ENCODE measurements around the gene S1PR4.

The S1PR4 gene

GRCh38 chr19:3140667-3141038, 37.9 kb upstream of the S1PR4 start:
- Histone ChIP-seq H3K9ac (ENCODE audit: low read length) (no peak overlapping the region), H3K27me3 (replicated peaks; ENCODE audit: insufficient read depth, low read length) (peaks cover 79% of the 10 kb centered on the region), H3K4me3 (ENCODE audit: low read length) (no peak overlapping the region), H3K27ac (ENCODE audit: low read length) (no peak overlapping the region), H3K79me2 (ENCODE audit: low read length) (no peaks in the 10 kb centered on the region), H3F3A (ENCODE audit: insufficient read depth, low read length) (no peaks in the 10 kb centered on the region), H3K36me3 (replicated peaks; ENCODE audit: insufficient read depth, low read length) (no peaks in the 10 kb centered on the region), H3K9me2 (replicated peaks; ENCODE audit: insufficient read depth, low read length) (no peaks in the 10 kb centered on the region), H3K4me1 (ENCODE audit: low read length) (no peaks in the 10 kb centered on the region), H3K4me2 (ENCODE audit: low read depth, low read length) (no peak overlapping the region), H2AFZ (ENCODE audit: low read length) (no peak overlapping the region), H3K9me3 (replicated peaks; ENCODE audit: insufficient read depth, low read length) (no peaks in the 10 kb centered on the region), H4K20me1 (ENCODE audit: insufficient read depth, low read length) (no peaks in the 10 kb centered on the region)
- no peak for DNase-seq
- TF ChIP-seq EZH2 (optimal IDR thresholded peaks at IDR 0.05; ENCODE audit: low read depth, low read length) = no peak
- TF ChIP-seq, protein P1, sequence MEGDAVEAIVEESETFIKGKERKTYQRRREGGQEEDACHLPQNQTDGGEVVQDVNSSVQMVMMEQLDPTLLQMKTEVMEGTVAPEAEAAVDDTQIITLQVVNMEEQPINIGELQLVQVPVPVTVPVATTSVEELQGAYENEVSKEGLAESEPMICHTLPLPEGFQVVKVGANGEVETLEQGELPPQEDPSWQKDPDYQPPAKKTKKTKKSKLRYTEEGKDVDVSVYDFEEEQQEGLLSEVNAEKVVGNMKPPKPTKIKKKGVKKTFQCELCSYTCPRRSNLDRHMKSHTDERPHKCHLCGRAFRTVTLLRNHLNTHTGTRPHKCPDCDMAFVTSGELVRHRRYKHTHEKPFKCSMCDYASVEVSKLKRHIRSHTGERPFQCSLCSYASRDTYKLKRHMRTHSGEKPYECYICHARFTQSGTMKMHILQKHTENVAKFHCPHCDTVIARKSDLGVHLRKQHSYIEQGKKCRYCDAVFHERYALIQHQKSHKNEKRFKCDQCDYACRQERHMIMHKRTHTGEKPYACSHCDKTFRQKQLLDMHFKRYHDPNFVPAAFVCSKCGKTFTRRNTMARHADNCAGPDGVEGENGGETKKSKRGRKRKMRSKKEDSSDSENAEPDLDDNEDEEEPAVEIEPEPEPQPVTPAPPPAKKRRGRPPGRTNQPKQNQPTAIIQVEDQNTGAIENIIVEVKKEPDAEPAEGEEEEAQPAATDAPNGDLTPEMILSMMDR (IDR thresholded peaks at IDR 0.05; ENCODE audit: low read length) = no peak
- no peak for TF ChIP-seq EZH2phosphoT487 (IDR thresholded peaks at IDR 0.05; ENCODE audit: low read length)

GRCh38 chr19:3142292-3142670, 36.3 kb upstream of the S1PR4 start:
- no peak overlapping the region for H2AFZ ChIP-seq (ENCODE audit: low read length)
- H4K20me1 ChIP-seq (ENCODE audit: insufficient read depth, low read length) = no peaks in the 10 kb centered on the region
- H3K9ac ChIP-seq (ENCODE audit: low read length) = no peak overlapping the region
- H3K36me3 ChIP-seq (replicated peaks; ENCODE audit: insufficient read depth, low read length) = no peaks in the 10 kb centered on the region
- H3K4me1 ChIP-seq (ENCODE audit: low read length) = no peaks in the 10 kb centered on the region
- DNase-seq = no peak
- no peak overlapping the region for H3K27ac ChIP-seq (ENCODE audit: low read length)
- H3K9me3 ChIP-seq (replicated peaks; ENCODE audit: insufficient read depth, low read length) = no peaks in the 10 kb centered on the region
- H3F3A ChIP-seq (ENCODE audit: insufficient read depth, low read length) = no peaks in the 10 kb centered on the region
- peaks cover 72% of the 10 kb centered on the region for H3K27me3 ChIP-seq (replicated peaks; ENCODE audit: insufficient read depth, low read length)
- no peak overlapping the region for H3K4me3 ChIP-seq (ENCODE audit: low read length)
- no peaks in the 10 kb centered on the region for H3K9me2 ChIP-seq (replicated peaks; ENCODE audit: insufficient read depth, low read length)
- no peaks in the 10 kb centered on the region for H3K79me2 ChIP-seq (ENCODE audit: low read length)
- TF ChIP-seq EZH2 (optimal IDR thresholded peaks at IDR 0.05; ENCODE audit: low read depth, low read length) = no peak
- TF ChIP-seq, protein P1 (IDR thresholded peaks at IDR 0.05; ENCODE audit: low read length) = no peak
- H3K4me2 ChIP-seq (ENCODE audit: low read depth, low read length) = no peak overlapping the region

- no peak overlapping the region for H3K4me2 ChIP-seq (ENCODE audit: low read depth, low read length)
Observed at GRCh38 chr19:3142781-3143337, 35.7 kb upstream of the S1PR4 start.

More at GRCh38 chr19:3142781-3143337, 35.7 kb upstream of the S1PR4 start:
- H3K9ac ChIP-seq (ENCODE audit: low read length) = no peak overlapping the region
- H3K27ac ChIP-seq (ENCODE audit: low read length) = no peak overlapping the region
- TF ChIP-seq, protein P1 (IDR thresholded peaks at IDR 0.05; ENCODE audit: low read length) = no peak
- TF ChIP-seq EZH2 (optimal IDR thresholded peaks at IDR 0.05; ENCODE audit: low read depth, low read length) = no peak
- TF ChIP-seq EZH2phosphoT487 (IDR thresholded peaks at IDR 0.05; ENCODE audit: low read length) = no peak
- DNase-seq = no peak
- no peaks in the 10 kb centered on the region for H3K9me3 ChIP-seq (replicated peaks; ENCODE audit: insufficient read depth, low read length)
- H4K20me1 ChIP-seq (ENCODE audit: insufficient read depth, low read length) = no peaks in the 10 kb centered on the region
- H3F3A ChIP-seq (ENCODE audit: insufficient read depth, low read length) = no peaks in the 10 kb centered on the region
- H3K9me2 ChIP-seq (replicated peaks; ENCODE audit: insufficient read depth, low read length) = no peaks in the 10 kb centered on the region
- H3K4me1 ChIP-seq (ENCODE audit: low read length) = no peaks in the 10 kb centered on the region
- no peak overlapping the region for H2AFZ ChIP-seq (ENCODE audit: low read length)
- no peak overlapping the region for H3K4me3 ChIP-seq (ENCODE audit: low read length)
- no peaks in the 10 kb centered on the region for H3K36me3 ChIP-seq (replicated peaks; ENCODE audit: insufficient read depth, low read length)
- H3K79me2 ChIP-seq (ENCODE audit: low read length) = no peaks in the 10 kb centered on the region
- peaks cover 71% of the 10 kb centered on the region for H3K27me3 ChIP-seq (replicated peaks; ENCODE audit: insufficient read depth, low read length)
